Putamen (tissue), 1 donor: ENCODE measurements around the gene SIGLEC14.
"Not testable (repeated sequence)": the region's sequence is repeated elsewhere in the genome, so short reads cannot be mapped to it uniquely, and the experiment has no call there.

Experiments used
- DNase-seq: peaks from one replicate; pipeline ENCODE4 v3.0.0-alpha.2; 2016; ENCODE audit warnings: low spot score

SIGLEC14 gene, protein sequence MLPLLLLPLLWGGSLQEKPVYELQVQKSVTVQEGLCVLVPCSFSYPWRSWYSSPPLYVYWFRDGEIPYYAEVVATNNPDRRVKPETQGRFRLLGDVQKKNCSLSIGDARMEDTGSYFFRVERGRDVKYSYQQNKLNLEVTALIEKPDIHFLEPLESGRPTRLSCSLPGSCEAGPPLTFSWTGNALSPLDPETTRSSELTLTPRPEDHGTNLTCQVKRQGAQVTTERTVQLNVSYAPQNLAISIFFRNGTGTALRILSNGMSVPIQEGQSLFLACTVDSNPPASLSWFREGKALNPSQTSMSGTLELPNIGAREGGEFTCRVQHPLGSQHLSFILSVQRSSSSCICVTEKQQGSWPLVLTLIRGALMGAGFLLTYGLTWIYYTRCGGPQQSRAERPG

DNA sequence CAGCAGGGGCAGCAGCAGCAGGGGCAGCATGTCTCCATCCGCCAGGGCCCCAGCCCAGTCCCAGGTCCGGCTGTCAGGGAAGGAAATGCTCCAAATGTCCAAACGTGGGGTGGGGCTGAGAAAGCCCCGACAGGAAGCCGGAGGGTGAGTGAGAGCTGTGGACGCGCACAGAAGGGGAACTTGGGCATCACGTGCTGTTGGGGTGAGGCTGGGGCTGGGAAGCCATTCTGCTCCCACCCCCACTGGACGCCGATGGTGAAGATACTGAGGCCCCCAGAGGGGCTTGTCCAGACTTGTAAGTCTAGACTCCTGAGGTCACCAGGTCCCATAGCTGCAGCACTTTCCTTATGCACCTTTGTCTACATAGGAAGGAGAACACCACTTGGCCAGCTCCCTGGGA lies at the start of gene SIGLEC14:
TSS of gene SIGLEC14 (minus strand) at position 96 of the 400 bp plus-strand sequence. CDS start at position 30, 66 bp downstream.
- not testable (repeated sequence) for DNase-seq

DNA sequence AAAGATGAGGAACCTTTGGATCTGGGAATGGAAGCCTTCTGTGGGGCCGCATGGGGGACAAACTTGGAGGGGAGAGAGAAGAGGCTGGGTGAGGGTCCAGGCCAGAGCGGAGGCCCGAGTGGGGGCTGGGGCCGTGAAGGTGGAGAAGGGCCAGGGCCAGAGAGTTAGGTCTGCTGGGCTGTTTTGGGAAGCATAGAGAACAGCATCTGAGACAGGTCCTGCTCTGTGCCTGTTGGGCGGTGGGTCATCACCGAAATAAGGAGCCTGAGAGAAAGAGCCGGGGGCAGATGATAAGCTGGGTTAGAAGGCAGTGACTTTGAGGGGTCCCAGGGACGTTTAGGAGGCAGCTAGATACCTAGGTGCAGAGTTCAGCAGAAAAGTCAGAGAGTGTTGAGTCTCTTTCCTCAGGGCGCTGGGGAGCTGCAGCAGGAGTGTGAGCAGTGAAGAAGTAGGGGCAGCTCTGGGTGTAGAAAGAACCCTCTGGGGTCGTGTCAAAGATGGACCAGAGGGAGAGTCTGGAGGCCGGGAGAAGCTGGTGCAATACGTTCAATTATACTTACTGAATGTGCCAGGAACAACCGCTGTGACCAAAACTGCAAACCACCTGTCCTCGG lies 49.2 kb upstream of the SIGLEC14 start:
- DNase-seq: no peak

DNA sequence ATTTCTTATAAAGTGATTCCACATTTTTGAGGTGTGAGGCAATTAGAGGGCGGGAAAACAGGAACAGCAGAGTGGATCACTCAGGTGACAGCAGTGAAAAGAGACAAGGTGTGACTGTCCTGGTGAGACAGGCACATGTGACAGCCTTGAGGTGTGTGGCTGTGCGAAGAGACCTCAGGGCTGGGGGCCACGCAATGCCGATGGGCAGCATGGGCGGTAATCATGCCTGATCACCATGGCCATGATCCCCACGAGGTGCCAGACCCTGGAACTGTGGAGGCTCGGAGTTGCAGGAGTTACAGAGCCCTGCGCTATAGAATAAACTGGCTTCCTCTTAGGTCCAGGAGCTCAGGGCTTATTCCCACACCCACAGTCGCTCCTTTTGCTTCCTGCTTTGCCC lies 48.5 kb upstream of the SIGLEC14 start:
- no peak for DNase-seq

DNA sequence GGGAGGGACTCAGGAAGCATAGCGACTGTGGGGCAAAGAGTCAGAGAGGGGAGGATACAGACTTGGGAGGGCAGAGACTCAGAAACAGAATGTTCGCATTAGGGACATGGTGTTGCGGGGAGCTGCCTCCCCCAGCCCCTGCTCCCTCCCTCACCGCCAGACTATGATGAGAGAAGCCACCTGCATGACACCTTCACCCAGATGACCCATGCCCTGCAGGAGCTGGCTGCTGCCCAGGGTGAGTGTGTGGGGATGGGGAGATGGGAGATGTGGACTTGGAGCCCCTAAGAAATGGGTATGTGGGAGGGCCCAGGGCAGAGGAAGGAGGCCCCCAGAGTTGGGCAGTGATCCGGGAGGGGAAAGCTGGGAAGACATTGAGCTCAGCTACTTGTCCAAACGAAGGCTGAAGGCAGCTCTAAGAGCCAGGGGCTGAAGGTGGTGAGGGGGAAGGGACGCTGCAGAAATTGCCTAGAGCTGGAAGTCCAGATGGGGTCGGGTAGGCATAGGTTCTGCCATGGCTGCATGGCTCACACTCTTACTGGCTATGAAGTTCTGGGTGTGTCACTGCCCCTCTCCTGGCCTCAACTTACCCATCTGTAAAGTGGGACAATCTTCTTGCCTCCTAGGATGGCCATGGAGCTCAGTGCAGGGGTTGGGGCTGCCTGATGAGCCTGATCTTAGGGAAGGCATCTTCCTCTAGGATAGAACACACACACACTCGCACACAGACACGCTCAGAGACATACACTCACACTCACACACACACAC lies 47.9 kb upstream of the SIGLEC14 start:
- DNase-seq: no peak

DNA sequence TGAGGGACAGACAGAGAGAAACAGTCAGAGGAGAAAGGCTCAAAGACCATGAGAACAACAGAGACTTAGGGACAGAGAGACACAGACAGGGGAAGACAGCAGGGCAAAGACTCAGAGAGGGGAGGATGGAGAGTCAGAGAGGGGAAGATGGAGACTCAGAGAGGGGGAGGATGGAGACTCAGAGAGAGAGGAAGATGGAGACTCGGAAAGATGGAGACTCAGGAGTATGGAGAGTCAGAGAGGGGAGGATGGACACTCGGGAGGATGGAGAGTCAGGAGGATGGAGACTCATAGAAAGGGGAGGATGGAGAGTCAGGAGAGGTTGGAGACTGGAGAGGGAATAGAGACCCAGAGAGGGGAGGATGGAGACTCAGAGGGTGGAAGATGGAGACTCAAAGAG lies 47.2 kb upstream of the SIGLEC14 start:
- no peak for DNase-seq

DNA sequence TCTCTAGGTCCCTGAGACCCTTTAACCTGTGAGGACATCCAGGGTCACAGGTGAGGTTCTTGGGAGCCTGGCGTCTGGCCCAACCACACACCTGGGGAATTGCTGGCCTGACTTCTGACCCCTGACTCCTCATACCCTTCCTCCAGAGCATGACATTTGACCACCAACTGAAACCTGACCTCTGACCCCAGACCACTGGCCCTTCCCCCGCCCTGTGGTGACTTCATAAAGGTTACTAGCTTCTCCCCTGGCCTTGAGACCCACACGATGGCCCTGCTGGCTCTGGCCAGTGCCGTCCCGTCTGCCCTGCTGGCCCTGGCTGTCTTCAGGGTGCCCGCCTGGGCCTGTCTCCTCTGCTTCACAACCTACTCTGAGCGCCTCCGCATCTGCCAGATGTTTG lies 46.6 kb upstream of the SIGLEC14 start, which contains the start of gene SPACA6:
TSS of gene SPACA6 (plus strand) at position 71 of the 400 bp plus-strand sequence. CDS start at position 268, 197 bp downstream.
- no peak for DNase-seq

DNA sequence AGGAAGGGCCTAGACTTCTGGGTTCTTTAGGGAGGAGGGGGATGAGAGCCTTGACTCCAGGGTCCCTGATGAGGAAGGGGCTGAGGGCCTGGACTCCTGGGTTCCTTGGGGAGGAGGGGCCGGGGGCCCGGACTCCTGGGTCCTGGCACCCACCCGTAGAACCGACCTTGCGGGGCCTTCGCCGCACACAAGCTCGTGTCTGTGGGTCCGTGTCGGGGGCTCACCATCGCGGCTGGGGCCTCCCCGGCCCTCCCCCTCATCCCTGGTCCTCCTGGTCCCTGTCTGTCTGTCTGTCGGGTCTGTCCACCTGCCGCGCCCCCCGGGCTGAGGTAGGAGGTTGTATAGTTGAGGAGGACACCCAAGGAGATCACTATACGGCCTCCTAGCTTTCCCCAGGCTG lies 45.8 kb upstream of the SIGLEC14 start:
- no peak for DNase-seq

DNA sequence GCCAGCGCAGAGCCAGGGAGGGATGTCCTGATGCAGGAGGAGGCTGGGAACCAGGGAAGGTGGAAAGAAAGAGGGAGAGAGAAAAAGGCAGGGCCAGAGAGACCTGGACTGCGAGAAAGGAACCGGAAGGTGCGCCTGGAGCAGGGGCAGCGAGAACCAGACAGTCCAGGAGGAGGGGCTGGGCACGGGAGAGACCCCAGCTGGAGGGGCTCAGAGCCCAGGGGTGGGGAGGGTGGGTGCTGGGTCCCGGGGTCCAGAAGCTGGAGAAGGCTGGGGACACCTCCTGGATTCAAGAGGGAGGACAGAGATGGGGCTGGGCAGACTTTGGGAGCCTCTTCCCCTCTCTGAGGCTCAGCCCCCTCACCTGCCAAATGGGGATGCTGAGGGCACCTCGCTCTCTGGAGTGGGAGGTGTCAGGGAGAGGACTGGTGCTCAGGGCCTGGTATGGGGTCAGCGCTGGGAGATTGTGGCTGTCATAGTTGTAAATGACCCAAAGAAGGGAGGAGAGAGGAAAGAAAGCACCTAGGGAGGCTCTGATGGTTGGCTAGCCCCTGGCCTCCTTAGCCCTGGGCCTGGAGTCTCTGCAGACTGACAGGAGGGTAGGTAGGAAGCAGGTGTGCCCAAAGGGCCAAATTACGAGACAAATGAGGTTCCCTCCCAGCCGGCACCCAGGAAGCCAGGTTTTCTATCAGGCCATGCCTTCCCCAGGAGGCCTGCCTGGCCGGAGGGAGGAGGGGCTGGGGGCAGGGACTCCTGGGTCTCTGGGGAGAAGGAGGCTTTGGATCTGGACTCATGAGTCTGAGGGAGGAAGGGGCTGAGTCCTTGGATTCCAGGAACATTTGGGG lies 45.2 kb upstream of the SIGLEC14 start:
- no peak for DNase-seq

DNA sequence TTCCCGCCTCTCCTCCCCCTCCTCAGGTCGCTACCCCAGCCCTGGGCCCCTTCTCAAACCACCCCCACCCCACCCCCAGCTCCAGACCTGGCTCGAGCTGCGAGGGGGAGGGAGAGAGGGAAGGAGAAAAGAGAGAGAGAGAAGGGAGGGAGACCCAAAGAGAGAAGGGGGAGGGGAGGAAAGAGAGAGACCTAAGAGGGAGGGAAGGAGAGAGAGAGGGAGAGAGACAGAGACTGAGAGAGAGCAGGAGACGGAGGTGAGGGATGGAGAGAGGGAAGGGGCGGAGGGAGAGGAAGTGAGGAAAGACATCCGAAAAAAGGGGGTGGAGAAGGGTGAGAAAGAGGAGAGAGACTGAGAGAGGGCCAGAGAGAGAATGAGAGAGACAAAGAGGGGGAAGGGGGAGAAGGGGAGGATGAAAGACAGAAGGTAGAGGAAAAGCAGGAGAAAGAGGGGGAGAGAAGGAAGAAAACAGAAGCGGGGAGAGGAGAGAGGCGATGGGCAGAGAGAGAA lies 44.5 kb upstream of the SIGLEC14 start:
- DNase-seq: no peak

DNA sequence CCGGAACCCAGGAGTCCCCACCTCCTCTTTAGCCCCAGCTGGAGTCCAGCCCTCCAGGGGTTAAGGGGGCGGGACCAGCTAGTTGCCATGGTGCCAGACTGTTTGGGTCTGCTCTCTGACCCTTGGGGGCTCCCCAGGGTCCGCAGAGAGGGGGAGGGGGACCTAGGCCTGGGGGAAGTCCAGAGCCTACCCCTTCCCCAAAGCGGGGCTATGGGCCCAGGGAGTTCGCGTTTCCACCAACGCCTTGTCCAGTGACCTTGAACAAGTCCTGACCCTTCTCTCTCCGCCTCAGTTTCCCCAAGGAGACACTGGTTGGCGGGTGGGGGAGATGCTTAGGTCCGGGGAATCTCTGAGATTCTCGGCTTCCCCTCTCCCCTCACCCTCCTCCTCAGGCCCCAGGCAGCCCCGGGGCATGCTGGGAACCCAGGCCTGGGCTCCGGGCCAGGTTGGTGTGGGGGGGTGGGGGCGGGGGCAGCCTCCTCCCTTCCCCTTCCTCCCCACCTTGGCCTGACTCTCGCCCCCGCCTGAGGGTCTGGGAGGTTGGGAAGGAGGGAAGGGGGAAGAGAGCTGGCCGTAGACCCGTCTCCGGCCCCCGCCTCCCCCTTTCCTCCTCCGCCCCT lies 43.9 kb upstream of the SIGLEC14 start:
- peak; percentile 79 for DNase-seq

DNA sequence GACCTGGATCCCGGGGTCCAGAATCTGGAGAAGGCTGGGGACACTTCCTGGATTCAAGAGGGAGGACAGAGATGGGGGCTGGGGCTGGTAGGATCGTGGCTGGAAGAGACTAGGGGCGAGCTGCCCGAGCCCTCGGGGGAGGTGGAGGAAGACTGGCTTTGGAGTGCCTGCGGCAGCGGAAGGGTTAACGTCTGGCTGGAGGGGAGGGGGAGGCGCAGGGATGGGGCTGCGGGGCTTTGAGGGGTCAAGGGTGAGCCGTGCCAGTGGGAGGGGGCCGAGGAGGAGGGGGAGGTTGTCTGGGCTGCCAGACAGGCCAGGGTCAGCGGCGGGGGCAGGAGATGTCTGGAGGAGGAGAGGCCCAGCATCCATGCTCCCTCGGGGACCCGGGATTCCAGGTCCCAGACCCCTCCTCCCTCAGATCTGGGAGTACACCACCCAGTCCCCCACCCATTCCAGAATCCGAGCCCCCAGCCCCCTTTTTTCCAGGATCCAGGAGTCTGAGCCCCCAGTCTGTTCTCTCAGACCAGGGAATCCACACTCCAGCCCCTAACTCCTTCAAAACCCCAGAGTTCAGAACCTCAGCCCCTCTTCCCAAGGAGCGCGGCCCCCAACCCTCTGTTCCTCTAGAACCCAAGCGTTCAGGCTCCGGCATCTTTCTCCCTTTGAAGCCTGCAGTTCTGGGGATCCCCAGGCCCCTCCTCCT lies 43.3 kb upstream of the SIGLEC14 start:
- DNase-seq: no peak

DNA sequence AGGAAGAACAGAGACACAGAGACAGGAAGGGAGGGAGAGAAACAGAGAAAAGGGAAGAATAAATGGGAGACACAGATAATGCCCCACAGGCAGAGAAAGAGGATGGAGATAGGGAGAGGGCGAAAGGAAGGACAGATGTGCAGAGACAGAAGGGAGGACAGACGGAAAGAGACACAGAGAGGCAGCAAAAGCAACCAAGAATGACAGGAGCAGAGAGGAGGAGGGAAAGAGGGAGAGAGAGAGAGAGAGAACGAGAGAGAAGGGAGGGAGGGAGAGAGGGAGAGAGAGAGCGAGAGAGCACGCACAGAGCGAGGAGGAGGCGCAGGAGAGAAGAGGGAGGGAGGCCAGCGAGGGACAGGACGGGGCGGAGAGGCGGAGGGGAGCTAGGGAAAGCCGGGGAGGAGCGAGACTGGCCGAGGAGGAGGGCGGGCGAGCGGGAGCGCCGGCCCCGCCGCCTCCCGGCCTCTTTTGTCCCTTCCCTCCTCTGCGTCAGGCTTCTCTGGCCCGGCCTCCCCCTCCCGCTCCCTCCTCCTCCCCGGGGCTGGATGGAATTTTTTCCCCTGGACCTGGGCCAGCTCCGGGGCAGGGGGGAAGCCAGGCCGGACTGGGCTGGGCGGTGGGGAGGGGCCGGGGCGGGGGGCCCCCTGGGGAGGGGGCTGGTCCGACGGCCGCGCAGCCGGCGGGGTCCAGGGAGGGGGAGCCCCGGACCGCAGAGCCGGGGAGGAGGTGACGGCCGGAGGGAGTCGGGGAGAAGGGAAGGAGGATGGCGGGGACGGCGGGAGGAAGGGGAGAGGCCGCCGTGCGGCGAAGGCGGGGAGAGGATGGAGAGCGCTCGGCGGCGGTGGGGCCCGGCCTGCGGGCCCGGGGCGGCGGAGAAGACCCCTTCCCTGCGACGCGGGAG lies 42.3 kb upstream of the SIGLEC14 start:
- peak; percentile 97 for DNase-seq

DNA sequence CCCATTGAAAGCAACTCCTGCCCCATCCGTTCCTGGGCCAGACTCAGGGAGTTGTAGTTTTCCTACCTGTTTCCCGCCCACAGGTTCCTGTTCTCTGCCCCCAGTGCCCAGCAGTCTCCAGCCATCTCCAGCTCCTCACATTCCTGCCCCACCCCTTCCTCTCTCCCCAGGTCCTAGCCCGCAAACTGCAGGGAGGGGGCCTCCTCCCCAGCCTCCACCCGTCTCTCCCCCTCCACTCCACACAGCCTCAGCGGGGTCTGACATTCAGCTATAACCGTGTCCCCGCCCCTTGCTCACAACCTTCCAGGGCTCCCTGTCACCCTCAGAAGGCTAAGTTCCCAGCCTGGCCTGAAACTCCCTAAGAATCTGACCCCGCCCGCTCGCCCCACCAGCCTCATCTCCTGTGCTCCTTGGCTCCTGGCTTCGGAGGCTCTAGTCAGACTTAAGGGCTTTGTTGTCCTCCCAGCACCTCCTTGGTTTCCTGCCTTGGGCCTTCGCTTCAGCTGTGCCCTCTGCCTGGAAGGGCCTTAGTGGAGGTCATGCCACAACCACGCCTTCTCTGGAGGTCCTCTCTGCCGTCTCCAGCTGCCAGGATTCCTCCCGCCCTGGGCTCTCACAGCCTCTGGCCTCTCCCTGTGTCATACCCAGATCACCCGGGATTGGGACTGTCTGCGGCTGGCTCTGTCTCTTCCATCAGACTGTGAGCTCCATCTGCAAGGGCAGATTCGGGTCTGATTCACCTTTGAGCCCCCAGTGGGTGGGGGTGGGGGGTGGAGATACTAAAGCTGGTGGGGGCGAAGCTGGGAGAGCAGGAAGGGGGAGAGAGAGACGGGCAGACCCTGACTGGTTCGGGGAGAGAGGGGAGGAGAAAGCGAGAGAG lies 41.4 kb upstream of the SIGLEC14 start:
- peak; percentile 60 for DNase-seq

DNA sequence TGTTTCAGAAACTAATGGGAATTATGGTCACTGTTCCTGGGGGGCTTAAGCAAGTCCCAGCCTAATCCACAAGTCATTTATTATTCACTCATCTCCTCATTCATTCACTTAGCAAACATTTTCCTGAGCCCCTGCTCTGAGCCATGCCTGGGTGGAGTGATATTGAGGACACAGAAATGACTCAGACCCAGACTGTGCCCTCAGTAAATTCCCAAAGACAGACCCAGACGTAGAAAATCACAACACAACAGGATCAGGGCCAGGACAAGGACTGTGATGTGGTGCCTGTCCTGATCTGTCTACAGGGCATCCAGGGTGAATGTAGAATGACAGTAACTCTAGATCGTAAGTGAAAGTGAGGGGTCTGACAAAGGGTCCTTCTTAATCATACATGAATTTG lies 39.5 kb upstream of the SIGLEC14 start:
- no peak for DNase-seq

DNA sequence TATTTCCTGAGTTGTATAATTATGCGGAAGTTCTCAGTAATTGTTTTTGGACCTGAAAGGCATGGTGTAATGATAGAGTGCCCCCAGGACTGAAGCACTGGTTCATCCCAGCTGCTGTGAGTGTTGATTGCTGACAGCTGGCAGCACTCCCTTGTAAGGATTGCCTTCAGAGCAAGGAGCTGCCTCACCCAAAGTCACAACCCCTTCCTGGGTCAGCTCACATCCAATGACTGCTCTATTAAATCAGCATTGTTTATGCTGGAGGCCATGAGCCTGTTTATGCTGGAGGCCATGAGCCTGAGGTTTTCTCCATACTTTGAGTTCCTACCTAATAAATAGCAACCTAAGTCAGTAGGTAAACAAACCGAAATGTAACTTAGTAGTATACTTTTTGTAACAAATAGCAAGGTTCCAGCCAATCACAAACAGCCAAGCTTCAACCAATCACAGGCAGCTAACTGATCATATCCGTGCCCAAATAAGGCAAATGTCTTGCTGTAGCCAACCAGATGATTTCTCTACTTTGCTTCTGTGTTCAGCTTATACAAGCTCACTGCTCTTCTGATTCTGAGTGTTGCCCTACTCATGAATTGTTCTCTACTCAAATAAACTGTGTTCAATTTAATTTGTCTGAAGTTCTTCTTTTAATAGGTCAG lies 34.8 kb upstream of the SIGLEC14 start:
- DNase-seq: no peak

DNA sequence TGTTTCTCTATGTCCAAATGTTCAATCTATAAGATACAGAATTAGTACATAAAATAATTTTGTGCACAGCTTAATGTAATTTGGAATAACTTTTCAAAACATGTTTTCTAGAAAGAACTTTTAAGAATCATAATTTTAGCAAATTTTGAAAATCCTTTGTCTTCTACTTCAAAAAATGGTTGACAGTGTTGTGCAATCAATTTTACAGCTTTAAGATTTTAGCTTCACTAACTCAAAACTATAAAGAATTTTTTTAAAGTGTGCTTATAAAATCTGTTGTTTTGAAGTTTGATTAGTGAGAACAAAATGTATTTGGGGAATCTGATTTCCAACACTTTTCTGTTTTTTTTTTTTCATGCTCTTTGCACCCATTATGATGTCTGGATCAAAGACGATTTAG lies 33.8 kb upstream of the SIGLEC14 start:
- DNase-seq: no peak

DNA sequence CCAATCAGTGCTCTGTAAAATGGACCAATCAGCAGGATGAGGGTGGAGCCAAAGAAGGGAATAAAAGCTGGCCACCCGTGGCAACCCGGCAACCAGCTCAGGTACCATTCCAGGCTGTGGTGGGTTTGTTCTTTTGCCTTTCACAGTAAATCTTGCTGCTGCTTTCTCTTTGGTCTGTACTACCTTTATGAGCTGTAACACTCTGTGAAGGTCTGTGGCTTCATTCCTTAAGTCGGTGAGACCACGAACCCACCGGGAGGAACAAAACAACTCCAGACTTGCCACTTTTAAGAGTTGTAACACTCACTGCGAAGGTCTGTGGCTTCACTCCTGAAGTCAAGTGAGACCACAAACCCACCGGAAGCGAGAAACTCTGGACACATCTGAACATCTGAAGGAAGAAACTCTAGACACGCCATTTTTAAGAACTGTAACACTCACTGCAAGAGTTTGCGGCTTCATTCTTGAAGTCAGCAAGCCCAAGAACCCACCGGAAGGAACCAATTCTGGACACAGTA lies 30.0 kb upstream of the SIGLEC14 start:
- no peak for DNase-seq
